ENCODE results near the gene SLC39A8. TPM values are rescaled to one million over a fixed set of nuclear protein-coding genes. Genes with fewer than 3 reads are reported as not detected.

The SLC39A8 gene
- total and polyA plus RNA-seq, 9 of the 15 experiments (the other 6 are each of a cell fraction or from before 2014, with no cell fraction given), result 8.2 to 30.3 (median 25.0) TPM

DNA sequence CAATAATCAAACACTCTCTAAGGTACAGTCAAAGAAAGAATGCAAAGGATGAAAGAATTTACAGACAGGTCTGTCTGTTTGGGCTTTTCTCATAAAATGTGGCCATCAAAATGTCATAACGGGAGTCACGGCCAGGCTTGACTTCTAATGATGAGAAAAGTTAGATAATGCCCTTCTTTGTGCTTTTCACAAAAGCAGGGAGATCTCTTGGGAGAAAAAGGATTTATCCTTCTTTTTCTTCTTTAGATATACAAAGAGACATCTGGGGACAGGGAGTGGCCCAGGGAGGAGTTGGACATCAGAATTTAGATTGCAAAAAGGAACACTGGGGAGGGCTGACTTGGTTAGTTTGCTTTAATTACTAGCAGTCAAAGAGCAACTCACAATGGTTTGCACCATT is 93.1 kb downstream of the SLC39A8 start (continued):
- TF ChIP-seq GABPB1 (CRISPR knock-in tag; IDR thresholded peaks at IDR 0.05), result no peak

DNA sequence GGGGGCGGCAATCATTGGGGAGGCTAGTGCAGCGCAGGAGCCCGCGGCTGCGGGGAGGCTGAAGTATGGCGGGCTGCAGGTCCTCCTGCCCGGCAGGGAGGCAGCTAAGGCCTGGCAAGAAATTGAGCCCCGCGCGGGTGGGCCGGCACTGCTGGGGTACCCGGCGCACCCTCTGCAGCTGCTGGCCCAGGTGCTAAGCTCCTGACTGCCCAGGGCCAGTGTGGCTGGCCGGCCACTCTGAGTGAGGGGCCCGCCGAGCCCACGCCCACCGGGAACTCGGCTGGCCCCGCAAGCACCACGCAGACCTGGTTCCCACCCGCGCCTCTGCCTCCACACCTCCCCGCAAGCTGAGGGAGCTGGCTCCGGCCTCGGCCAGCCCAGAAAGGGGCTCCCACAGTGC is 94.9 kb downstream of the SLC39A8 start:
- TF ChIP-seq CREM (IDR thresholded peaks at IDR 0.05; ENCODE audit: low read depth) (no peak), SAFB2 (IDR thresholded peaks at IDR 0.05; ENCODE audit: borderline replicate concordance, low read depth, low read length, severe bottlenecking) (no peak), FUS (optimal IDR thresholded peaks at IDR 0.05; ENCODE audit: low read depth, low read length) (no peak)
- TF ChIP-seq, protein P1, sequence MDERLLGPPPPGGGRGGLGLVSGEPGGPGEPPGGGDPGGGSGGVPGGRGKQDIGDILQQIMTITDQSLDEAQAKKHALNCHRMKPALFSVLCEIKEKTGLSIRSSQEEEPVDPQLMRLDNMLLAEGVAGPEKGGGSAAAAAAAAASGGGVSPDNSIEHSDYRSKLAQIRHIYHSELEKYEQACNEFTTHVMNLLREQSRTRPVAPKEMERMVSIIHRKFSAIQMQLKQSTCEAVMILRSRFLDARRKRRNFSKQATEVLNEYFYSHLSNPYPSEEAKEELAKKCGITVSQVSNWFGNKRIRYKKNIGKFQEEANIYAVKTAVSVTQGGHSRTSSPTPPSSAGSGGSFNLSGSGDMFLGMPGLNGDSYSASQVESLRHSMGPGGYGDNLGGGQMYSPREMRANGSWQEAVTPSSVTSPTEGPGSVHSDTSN (CRISPR knock-in tag; IDR thresholded peaks at IDR 0.05; ENCODE audit: low read depth), result no peak
- TF ChIP-seq, protein P1 (tag; conservative IDR thresholded peaks at IDR 0.05; ENCODE audit: low read depth), result no peak
- TF ChIP-seq, protein P2, sequence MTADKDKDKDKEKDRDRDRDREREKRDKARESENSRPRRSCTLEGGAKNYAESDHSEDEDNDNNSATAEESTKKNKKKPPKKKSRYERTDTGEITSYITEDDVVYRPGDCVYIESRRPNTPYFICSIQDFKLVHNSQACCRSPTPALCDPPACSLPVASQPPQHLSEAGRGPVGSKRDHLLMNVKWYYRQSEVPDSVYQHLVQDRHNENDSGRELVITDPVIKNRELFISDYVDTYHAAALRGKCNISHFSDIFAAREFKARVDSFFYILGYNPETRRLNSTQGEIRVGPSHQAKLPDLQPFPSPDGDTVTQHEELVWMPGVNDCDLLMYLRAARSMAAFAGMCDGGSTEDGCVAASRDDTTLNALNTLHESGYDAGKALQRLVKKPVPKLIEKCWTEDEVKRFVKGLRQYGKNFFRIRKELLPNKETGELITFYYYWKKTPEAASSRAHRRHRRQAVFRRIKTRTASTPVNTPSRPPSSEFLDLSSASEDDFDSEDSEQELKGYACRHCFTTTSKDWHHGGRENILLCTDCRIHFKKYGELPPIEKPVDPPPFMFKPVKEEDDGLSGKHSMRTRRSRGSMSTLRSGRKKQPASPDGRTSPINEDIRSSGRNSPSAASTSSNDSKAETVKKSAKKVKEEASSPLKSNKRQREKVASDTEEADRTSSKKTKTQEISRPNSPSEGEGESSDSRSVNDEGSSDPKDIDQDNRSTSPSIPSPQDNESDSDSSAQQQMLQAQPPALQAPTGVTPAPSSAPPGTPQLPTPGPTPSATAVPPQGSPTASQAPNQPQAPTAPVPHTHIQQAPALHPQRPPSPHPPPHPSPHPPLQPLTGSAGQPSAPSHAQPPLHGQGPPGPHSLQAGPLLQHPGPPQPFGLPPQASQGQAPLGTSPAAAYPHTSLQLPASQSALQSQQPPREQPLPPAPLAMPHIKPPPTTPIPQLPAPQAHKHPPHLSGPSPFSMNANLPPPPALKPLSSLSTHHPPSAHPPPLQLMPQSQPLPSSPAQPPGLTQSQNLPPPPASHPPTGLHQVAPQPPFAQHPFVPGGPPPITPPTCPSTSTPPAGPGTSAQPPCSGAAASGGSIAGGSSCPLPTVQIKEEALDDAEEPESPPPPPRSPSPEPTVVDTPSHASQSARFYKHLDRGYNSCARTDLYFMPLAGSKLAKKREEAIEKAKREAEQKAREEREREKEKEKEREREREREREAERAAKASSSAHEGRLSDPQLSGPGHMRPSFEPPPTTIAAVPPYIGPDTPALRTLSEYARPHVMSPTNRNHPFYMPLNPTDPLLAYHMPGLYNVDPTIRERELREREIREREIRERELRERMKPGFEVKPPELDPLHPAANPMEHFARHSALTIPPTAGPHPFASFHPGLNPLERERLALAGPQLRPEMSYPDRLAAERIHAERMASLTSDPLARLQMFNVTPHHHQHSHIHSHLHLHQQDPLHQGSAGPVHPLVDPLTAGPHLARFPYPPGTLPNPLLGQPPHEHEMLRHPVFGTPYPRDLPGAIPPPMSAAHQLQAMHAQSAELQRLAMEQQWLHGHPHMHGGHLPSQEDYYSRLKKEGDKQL (CRISPR knock-in tag; IDR thresholded peaks at IDR 0.05; ENCODE audit: borderline replicate concordance), result no peak
- no peak for FAIRE-seq
- in situ Hi-C loops (cut with MboI), result no loop called here
- Histone ChIP-seq H3K9me3 (replicated peaks; ENCODE audit: control insufficient read depth, insufficient read depth, low read depth, low read length) (no peaks in the 10 kb centered on the region), H3K4me1 (replicated peaks in 1 of 2; ENCODE audit: control insufficient read depth in 2 of 2, insufficient read depth in 2 of 2, low read length in 2 of 2) (no peaks in the 10 kb centered on the region), H3K9ac (ENCODE audit: insufficient read depth in 1 of 2, low read depth in 2 of 2, low read length in 2 of 2) (no peak overlapping the region), H4K20me1 (replicated peaks; ENCODE audit: control insufficient read depth, insufficient read depth, low read length) (no peaks in the 10 kb centered on the region), H3K79me2 (ENCODE audit: control insufficient read depth, insufficient read depth, low read length) (no peaks in the 10 kb centered on the region), H3K4me3 (no peak overlapping the region), H3K27me3 (ENCODE audit: control insufficient read depth in 2 of 2, insufficient read depth in 2 of 2, low read length in 2 of 2) (no peaks in the 10 kb centered on the region), H3K4me2 (ENCODE audit: insufficient read depth, low read length) (no peak overlapping the region), H3K36me3 (ENCODE audit: control insufficient read depth, insufficient read depth, low read length) (no peaks in the 10 kb centered on the region), H2AFZ (ENCODE audit: low read depth, low read length) (no peak overlapping the region), H3K27ac (ENCODE audit: extremely low read depth, low read depth, low read length) (no peak overlapping the region), H3K9me1 (ENCODE audit: control insufficient read depth, insufficient read depth, low read length) (no peaks in the 10 kb centered on the region)
- POLR2A ChIA-PET, result no interaction called here
- no peak for ATAC-seq
- no peak for DNase-seq (ENCODE audit: extremely low read depth in 1 of 4, low spot score in 3 of 4)
- intact Hi-C loops (cut with micrococcal nuclease), result loop anchor here (10.0 kb wide), 2 partner anchors 374 to 844 kb away; partner anchors contain the start of gene BDH2
- no TSS peak for BruUV-seq (replicated peaks)
- CTCF ChIA-PET (ENCODE audit: low intra/inter-chr PET ratio), result no interaction called here
- WGBS (ENCODE audit: insufficient coverage, low coverage, missing lambda C conversion rate), result 9% methylated on average over 17 of the region's 26 CpGs
